Left lung (tissue), 10 donors: ENCODE results near the gene RAB5B. TPM values are rescaled to one million over a fixed set of nuclear protein-coding genes. Genes with fewer than 3 reads are reported as not detected.

Source experiments
- ATAC-seq: fragments of 200-7000 bp; cut with Tn5 transposase; one replicate; pipeline ENCODE4 v1.9.1; 2020; ENCODE audit warnings: moderate library complexity
- DNase-seq, 4 donors: peaks; one replicate each; pipeline ENCODE4 v3.0.0-alpha.2; 2013 to 2020
- H3K27ac ChIP-seq, 2 donors: fragments of 200-600 bp; sonication (generic) in 1 of 2; one replicate each; pipeline versions ENCODE4 v1.5.0 to v1.8.0; 2020 to 2021
- H3K27me3 ChIP-seq, 2 donors: fragments of 200-600 bp; sonication (generic) in 1 of 2; one replicate each; pipeline versions ENCODE4 v1.5.0 to v1.8.0; 2020 to 2021
- H3K36me3 ChIP-seq, 2 donors: fragments of 200-600 bp; sonication (generic) in 1 of 2; one replicate each; pipeline versions ENCODE4 v1.5.0 to v1.8.0; 2020 to 2021
- H3K4me1 ChIP-seq, 2 donors: fragments of 200-600 bp; one replicate each; pipeline ENCODE4 v1.8.0; 2021
- H3K4me3 ChIP-seq, 2 donors: fragments of 200-600 bp; sonication (generic) in 1 of 2; one replicate each; pipeline versions ENCODE4 v1.5.0 to v1.8.0; 2020 to 2021; ENCODE audit warnings: mild to moderate bottlenecking in 1 of 2
- H3K9me3 ChIP-seq, 2 donors: fragments of 200-600 bp; sonication (generic) in 1 of 2; one replicate each; pipeline versions ENCODE4 v1.5.0 to v1.8.0; 2020 to 2021
- intact Hi-C, 2 donors: fragments of 100-400 bp; cut with DNase I; formaldehyde crosslinking; loops; one replicate each; pipeline versions ENCODE4 v1.11.2 to v1.14.2; 2022
- polyA plus RNA-seq, 6 donors: library from polyadenylated mRNA; unstranded; fragments of 120-200 nt; gene quantifications; one replicate each; pipeline ENCODE4 v1.2.1, GENCODE V29; 2013; ENCODE audit not compliant: insufficient read length in 6 of 6
- total RNA-seq, 2 donors: library from RNA; stranded (reverse); fragmentation: NEBNext Ultra II Directional; extraction: Animal tissue kit (Norgen Biotek cat#: 25700); gene quantifications; one replicate each; pipeline ENCODE4 v1.2.1, GENCODE V29; 2021
- TF ChIP-seq, protein P1 (sequence below), 2 donors: fragments of 200-600 bp; sonication (generic) in 1 of 2; IDR thresholded peaks; one replicate each; pipeline versions ENCODE4 v1.5.0 to v1.8.0; 2021; ENCODE audit warnings: antibody characterized with exemption in 2 of 2
- donor health status: DM: no; HTN: yes; CAD: no.
- donor health status: DM: no; HTN: no; CAD: no.

The RAB5B gene
- total and polyA plus RNA-seq, 8 donors, result 116 to 175 (median 142) TPM

DNA sequence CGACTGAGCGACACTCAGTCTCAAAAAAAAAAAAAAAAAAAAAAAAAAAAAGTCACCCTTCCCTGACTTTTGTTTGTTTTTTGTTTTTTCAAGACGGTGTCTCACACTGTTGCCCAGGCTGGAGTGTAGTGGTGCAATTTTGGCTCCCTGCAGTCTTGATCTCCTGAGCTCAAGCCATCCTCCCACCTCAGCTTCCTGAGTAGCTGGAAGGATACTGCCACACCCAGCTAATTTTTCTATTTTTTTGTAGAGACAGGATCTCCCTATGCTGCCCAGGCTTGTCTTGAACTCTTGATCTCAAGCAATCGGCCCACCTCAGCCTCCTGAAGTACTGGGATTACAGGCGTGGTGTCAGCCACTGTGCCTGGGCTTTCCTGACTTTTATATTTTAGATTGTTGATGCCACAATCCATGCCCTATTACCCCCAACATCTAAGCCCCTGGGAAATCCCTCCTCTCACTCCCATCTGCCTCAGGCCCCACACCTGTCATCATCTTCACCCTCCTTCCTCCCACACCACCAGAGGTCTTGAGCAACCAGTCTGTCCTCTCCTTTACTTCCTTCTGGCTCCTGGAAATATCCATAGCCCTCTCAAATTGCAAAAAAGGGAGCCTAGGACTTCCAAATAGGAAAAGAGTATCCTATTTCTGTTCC lies 54.8 kb downstream of the RAB5B start:
- TF ChIP-seq, protein P1, sequence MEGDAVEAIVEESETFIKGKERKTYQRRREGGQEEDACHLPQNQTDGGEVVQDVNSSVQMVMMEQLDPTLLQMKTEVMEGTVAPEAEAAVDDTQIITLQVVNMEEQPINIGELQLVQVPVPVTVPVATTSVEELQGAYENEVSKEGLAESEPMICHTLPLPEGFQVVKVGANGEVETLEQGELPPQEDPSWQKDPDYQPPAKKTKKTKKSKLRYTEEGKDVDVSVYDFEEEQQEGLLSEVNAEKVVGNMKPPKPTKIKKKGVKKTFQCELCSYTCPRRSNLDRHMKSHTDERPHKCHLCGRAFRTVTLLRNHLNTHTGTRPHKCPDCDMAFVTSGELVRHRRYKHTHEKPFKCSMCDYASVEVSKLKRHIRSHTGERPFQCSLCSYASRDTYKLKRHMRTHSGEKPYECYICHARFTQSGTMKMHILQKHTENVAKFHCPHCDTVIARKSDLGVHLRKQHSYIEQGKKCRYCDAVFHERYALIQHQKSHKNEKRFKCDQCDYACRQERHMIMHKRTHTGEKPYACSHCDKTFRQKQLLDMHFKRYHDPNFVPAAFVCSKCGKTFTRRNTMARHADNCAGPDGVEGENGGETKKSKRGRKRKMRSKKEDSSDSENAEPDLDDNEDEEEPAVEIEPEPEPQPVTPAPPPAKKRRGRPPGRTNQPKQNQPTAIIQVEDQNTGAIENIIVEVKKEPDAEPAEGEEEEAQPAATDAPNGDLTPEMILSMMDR (IDR thresholded peaks at IDR 0.05), result no peak

DNA sequence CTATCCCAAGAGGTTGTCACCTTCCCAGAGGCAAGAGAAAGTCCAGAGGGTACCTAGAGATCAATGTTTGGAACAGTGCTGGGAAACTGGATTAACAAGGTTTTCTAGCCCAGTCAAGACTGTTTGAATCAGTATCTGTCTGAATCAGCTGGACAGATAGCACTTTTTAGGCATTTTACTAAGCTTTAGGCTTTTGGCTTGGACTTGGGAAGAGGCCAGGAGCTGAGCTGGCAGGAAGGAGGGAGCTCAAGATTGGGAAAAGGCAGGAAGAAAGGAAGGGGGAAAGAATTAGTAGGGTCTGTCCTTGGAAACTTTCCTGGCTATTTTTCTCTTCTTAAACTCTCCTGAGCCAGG lies 55.3 kb downstream of the RAB5B start:
- Histone ChIP-seq H3K4me3 (no peak overlapping the region), H3K27ac (peak overlapping the region; percentile 28 to 33), H3K4me1 (peaks cover 4 to 8% of the 10 kb centered on the region in 2 donors), H3K9me3 (no peaks in the 10 kb centered on the region), H3K36me3 (peaks cover 0 to 49% of the 10 kb centered on the region in 2 donors), H3K27me3 (no peaks in the 10 kb centered on the region)
- ATAC-seq, result peak; percentile 43
- TF ChIP-seq, protein P1 (IDR thresholded peaks at IDR 0.05), result no peak
- peak in 2 of 4 donors; percentile 40 to 52 for DNase-seq
- intact Hi-C loops, result no loop called here

More for the DNA sequence above, 54.8 kb downstream of the RAB5B start:
- no peaks in the 10 kb centered on the region for H3K9me3 ChIP-seq
- no peaks in the 10 kb centered on the region for H3K27me3 ChIP-seq
- no peak overlapping the region for H3K4me3 ChIP-seq
- DNase-seq (no peak), ATAC-seq (peak; percentile 52)
- intact Hi-C loops, result no loop called here
- peaks cover 0 to 44% of the 10 kb centered on the region in 2 donors for H3K36me3 ChIP-seq
- H3K27ac ChIP-seq, result peak overlapping the region; percentile 28 to 33
- peaks cover 4 to 8% of the 10 kb centered on the region in 2 donors for H3K4me1 ChIP-seq

DNA sequence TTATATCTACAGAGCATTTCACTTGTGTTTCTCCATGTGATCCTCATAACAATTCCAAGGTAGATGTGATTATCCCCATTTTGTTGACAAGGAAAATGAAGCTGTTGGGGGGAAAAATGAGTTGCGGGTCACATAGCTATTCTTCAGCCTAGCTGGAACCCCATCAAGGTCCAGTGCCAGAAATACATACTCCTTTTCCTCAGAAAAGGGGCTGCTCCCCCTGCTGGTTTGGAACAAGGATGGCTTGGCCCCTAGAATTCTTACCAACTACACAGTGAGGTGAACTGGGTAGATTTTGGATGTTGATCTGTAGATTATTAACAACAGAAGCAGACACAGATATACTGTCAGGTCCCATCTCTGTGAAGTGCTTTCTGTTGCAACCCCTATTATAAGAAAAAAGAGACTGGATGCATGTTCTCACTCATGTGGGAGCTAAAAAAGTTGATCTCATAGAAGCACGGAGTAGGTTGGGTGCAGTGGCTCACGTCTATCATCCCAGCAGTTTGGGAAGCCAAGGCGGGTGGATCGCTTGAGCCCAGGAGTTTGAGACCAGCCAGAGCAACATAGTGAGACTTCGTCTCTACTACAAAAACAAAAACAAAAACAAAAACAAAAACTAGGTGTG lies 55.9 kb downstream of the RAB5B start:
- H3K4me3 ChIP-seq, result no peak overlapping the region
- H3K27ac ChIP-seq, result no peak overlapping the region
- intact Hi-C loops, result no loop called here
- H3K9me3 ChIP-seq, result no peaks in the 10 kb centered on the region
- peaks cover 4 to 8% of the 10 kb centered on the region in 2 donors for H3K4me1 ChIP-seq
- peaks cover 0 to 52% of the 10 kb centered on the region in 2 donors for H3K36me3 ChIP-seq
- H3K27me3 ChIP-seq, result no peaks in the 10 kb centered on the region
- DNase-seq (peak in 3 of 4 donors; percentile 38 to 79 (median 47)), ATAC-seq (peak; percentile 91)
- TF ChIP-seq, protein P1 (IDR thresholded peaks at IDR 0.05), result peak; percentile 30 to 57

DNA sequence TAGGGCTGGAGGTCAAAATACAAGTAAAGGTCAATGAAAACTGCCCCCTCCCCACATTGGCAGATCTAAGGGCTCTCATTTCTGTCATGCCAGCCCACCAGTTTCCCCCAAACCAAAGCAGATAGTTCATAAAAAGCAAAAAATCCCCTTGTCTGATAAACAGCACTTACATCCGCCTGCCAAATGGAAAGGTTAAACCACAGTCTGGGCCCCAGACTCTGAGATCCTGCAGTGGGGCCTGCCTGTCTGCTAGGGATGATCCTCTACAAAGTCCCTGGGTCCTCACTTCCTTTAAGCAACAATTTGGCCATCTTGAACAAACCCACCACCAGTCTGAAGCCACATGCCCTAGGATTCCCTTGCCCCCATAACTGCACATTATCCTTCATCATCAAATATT lies 58.1 kb downstream of the RAB5B start:
- Histone ChIP-seq H3K27me3 (no peaks in the 10 kb centered on the region), H3K27ac (no peak overlapping the region), H3K36me3 (peaks cover 0 to 61% of the 10 kb centered on the region in 2 donors), H3K9me3 (no peaks in the 10 kb centered on the region), H3K4me1 (peaks cover 4 to 8% of the 10 kb centered on the region in 2 donors), H3K4me3 (no peak overlapping the region)
- DNase-seq, result no peak
- TF ChIP-seq, protein P1 (IDR thresholded peaks at IDR 0.05), result no peak
- intact Hi-C loops, result no loop called here
- no peak for ATAC-seq

DNA sequence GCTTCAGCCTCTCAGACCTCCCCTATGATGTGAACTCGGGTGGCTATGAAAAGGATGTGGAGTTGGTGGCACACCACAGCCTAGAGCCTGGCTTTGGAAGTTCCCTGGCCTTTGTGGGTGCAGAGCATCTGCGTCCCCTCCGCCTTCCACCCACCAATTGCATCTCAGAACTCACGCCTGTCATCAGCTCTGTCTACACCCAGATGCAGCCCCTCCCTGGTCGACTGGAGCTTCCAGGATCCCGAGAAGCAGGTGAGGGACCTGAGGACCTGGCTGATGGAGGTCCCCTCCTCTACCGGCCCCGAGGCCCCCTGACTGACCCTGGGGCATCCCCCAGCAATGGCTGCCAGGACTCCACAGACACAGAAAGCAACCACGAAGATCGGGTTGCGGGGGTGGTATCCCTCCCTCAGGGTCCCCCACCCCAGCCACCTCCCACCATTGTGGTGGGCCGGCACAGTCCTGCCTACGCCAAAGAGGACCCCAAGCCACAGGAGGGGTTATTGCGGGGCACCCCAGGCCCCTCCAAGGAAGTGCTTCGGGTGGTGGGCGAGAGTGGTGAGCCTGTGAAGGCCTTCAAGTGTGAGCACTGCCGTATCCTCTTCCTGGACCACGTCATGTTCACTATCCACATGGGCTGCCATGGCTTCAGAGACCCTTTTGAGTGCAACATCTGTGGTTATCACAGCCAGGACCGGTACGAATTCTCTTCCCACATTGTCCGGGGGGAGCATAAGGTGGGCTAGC lies 60.9 kb downstream of the RAB5B start:
- Histone ChIP-seq H3K9me3 (no peaks in the 10 kb centered on the region), H3K27me3 (no peaks in the 10 kb centered on the region), H3K27ac (no peak overlapping the region), H3K4me1 (no peaks in the 10 kb centered on the region), H3K4me3 (no peak overlapping the region), H3K36me3 (peaks cover 0 to 48% of the 10 kb centered on the region in 2 donors)
- TF ChIP-seq, protein P1 (IDR thresholded peaks at IDR 0.05), result no peak
- intact Hi-C loops, result loop anchor here in 1 of 2 donors (5.0 kb wide), 1 partner anchor 42 kb away; no protein-coding TSS in a partner anchor
- DNase-seq (no peak), ATAC-seq (no peak)
